Tibial artery (tissue), 4 donors: ENCODE data around the gene ERP27.

Source experiments
- DNase-seq, 2 donors: peaks; one replicate each; pipeline ENCODE4 v3.0.0-alpha.2; 2019
- H3K27ac ChIP-seq, 2 donors: fragments of 200-600 bp; sonication (generic) in 1 of 2; 1 replicate in 1 of 2; 2 replicates in 1 of 2; pipeline ENCODE4 v1.5.1; 2018 to 2019; ENCODE audit warnings: mild to moderate bottlenecking in 1 of 2
- H3K27me3 ChIP-seq, 2 donors: fragments of 200-600 bp; sonication (generic) in 1 of 2; one replicate each; pipeline versions ENCODE4 v1.5.1 to v1.6.0; 2016 to 2019
- H3K36me3 ChIP-seq, 3 donors: fragments of 200-600 bp; sonication (generic) in 2 of 3; one replicate each; pipeline ENCODE4 v1.5.1; 2016 to 2019; ENCODE audit warnings: mild to moderate bottlenecking in 2 of 3
- H3K4me1 ChIP-seq, 4 donors: fragments of 200-600 bp; sonication (generic) in 2 of 4; 1 replicate in 3 of 4; 2 replicates in 1 of 4; pipeline ENCODE4 v1.5.1; 2016 to 2019
- H3K4me3 ChIP-seq, 2 donors: fragments of 200-600 bp; sonication (generic) in 1 of 2; 1 replicate in 1 of 2; 2 replicates in 1 of 2; pipeline ENCODE4 v1.5.1; 2018 to 2019; ENCODE audit warnings: mild to moderate bottlenecking in 2 of 2
- H3K9me3 ChIP-seq, 3 donors: fragments of 200-600 bp; sonication (generic) in 1 of 3; one replicate each; pipeline ENCODE4 v1.5.1; 2016 to 2019
- CTCF ChIP-seq, 2 experiments: fragments of 200-600 bp in 1 of 2; fragments of 450-650 bp in 1 of 2; IDR thresholded peaks; one replicate each; pipeline ENCODE4 v1.5.1; 2017 to 2019; ENCODE audit warnings: antibody characterized with exemption in 2 of 2, mild to moderate bottlenecking in 1 of 2, moderate library complexity in 1 of 2
- intact Hi-C: fragments of 100-400 bp; cut with DNase I; formaldehyde crosslinking; loops from one replicate; pipeline ENCODE4 v1.15.0; 2023; ENCODE audit warnings: low total_unique reads

The ERP27 gene

GRCh38 chr12:14886271-14886670 lies 52.1 kb downstream of the ERP27 start:
- Histone ChIP-seq H3K4me1 (peaks cover 0 to 34% (median 11%) of the 10 kb centered on the region in 4 donors), H3K9me3 (no peaks in the 10 kb centered on the region), H3K4me3 (peak overlapping the region; percentile 54 to 58), H3K27me3 (no peaks in the 10 kb centered on the region), H3K36me3 (peaks cover 17 to 21% (median 19%) of the 10 kb centered on the region in 3 donors), H3K27ac (peak overlapping the region; percentile 81 to 87)
- intact Hi-C loops = loop anchor here (5.0 kb wide), 1 partner anchor 39 kb away; no protein-coding TSS in a partner anchor
- TF ChIP-seq CTCF (IDR thresholded peaks at IDR 0.05) = no peak
- DNase-seq = no peak

DNA sequence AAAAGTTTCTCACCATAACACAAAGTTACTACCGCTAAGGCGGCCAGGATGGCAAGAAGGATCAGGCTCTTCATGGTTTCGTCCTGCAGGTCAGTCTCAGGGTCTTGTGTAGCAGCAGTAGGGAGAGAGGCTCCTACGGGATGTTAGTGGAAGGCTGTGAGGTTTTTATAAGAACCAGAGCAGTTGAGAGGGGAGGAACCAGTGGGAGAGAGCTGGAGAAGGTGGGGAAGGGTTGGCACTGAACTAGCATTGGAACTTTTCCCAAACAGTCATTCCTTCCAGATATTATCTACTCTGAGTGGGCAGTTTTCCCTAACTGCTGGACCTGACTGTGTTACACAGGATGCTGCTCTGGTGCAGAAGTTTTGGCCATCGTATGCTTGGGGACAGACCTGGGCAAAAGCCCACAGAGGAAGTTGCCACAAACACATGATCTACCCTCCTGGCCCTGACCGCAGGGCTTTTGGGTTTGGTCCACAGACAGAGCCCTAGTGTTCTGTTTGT lies 52.6 kb downstream of the ERP27 start, which contains the start of gene MGP:
TSS of gene MGP (minus strand) at position 137 of the 504 bp plus-strand sequence. CDS start at position 74, 63 bp downstream.
- Histone ChIP-seq H3K36me3 (peaks cover 21 to 22% (median 22%) of the 10 kb centered on the region in 3 donors), H3K27me3 (no peaks in the 10 kb centered on the region), H3K4me1 (peaks cover 0 to 34% (median 11%) of the 10 kb centered on the region in 4 donors), H3K4me3 (peak within 1 kb of the TSS; percentile 54 to 58), H3K9me3 (no peaks in the 10 kb centered on the region), H3K27ac (peak within 1 kb of the TSS; percentile 81 to 87)
- DNase-seq = peak; percentile 81 to 90
- intact Hi-C loops = loop anchor here (5.0 kb wide), 1 partner anchor 38 kb away; no protein-coding TSS in a partner anchor
- peak in 1 of 2 experiments; percentile 13 for TF ChIP-seq CTCF (IDR thresholded peaks at IDR 0.05)

DNA sequence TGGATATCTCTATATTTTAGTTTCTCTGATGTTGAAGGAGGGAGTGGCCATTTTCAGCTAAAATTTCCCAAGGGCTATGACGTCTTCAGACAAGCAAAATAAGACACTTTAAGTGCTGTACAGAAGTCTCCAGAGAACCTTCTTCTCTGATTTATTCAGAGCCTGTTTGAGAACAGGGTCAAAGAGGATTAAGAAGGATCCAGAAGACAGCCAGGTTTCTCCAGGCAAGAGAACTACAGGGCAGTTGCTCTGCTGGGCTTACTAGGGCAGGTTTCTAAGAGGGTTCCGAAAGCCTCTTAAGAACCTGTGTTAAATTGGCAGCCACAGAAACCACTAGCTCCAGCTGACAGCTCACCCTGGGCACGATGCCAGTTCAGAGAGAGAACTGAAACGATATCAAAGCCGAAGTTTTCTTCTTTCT lies 53.9 kb downstream of the ERP27 start:
- peak; percentile 92 to 93 for DNase-seq
- Histone ChIP-seq H3K9me3 (no peaks in the 10 kb centered on the region), H3K36me3 (peaks cover 21 to 34% (median 22%) of the 10 kb centered on the region in 3 donors), H3K27me3 (no peaks in the 10 kb centered on the region), H3K27ac (peak overlapping the region; percentile 81 to 87), H3K4me1 (peaks cover 0 to 34% (median 11%) of the 10 kb centered on the region in 4 donors), H3K4me3 (peak overlapping the region; percentile 54 to 58)
- no peak for TF ChIP-seq CTCF (IDR thresholded peaks at IDR 0.05)
- intact Hi-C loops = no loop called here

- H3K4me3 ChIP-seq = peak overlapping the region; percentile 54 to 58
- no peaks in the 10 kb centered on the region for H3K27me3 ChIP-seq
- TF ChIP-seq CTCF (IDR thresholded peaks at IDR 0.05) = no peak
- no peak for DNase-seq
- H3K4me1 ChIP-seq = peaks cover 0 to 34% (median 11%) of the 10 kb centered on the region in 4 donors
- no peaks in the 10 kb centered on the region for H3K9me3 ChIP-seq
- peak overlapping the region; percentile 81 to 87 for H3K27ac ChIP-seq
- intact Hi-C loops = no loop called here
- peaks cover 21 to 36% (median 22%) of the 10 kb centered on the region in 3 donors for H3K36me3 ChIP-seq
Measured at GRCh38 chr12:14883686-14884085, 54.7 kb downstream of the ERP27 start.

- H3K4me1 ChIP-seq = peaks cover 0 to 25% (median 3%) of the 10 kb centered on the region in 4 donors
- DNase-seq = no peak
- H3K36me3 ChIP-seq = peaks cover 21 to 36% (median 22%) of the 10 kb centered on the region in 3 donors
- intact Hi-C loops = no loop called here
- H3K27ac ChIP-seq = peak overlapping the region; percentile 7 to 32
- H3K4me3 ChIP-seq = peak overlapping the region in 1 of 2 donors; percentile 54
- H3K27me3 ChIP-seq = no peaks in the 10 kb centered on the region
- TF ChIP-seq CTCF (IDR thresholded peaks at IDR 0.05) = no peak
- no peaks in the 10 kb centered on the region for H3K9me3 ChIP-seq
Measured at GRCh38 chr12:14880890-14881453, 57.4 kb downstream of the ERP27 start.
